Muscle layer of duodenum (tissue), 2 donors: Measurements from ENCODE around the gene ANAPC10.

ENCODE experiments used
- H3K27ac ChIP-seq: one replicate; pipeline ENCODE4 v1.7.0; 2013; ENCODE audit warnings: mild to moderate bottlenecking, low read length
- H3K27me3 ChIP-seq: one replicate; pipeline ENCODE4 v1.7.0; 2013; ENCODE audit warnings: low read depth, mild to moderate bottlenecking, control low read depth, low read length
- H3K36me3 ChIP-seq, 2 donors: one replicate each; pipeline ENCODE4 v1.7.0; 2013; ENCODE audit warnings: low read length in 2 of 2, control low read depth in 1 of 2, mild to moderate bottlenecking in 1 of 2; ENCODE audit not compliant: insufficient read depth in 2 of 2, control insufficient read depth in 1 of 2
- H3K4me1 ChIP-seq, 2 donors: one replicate each; pipeline ENCODE4 v1.7.0; 2013; ENCODE audit warnings: low read length in 2 of 2, mild to moderate bottlenecking in 2 of 2, control low read depth in 1 of 2, moderate library complexity in 1 of 2; ENCODE audit not compliant: insufficient read depth in 2 of 2, control insufficient read depth in 1 of 2
- H3K4me3 ChIP-seq, 2 donors: one replicate each; pipeline ENCODE4 v1.7.0; 2013; ENCODE audit warnings: low read length in 2 of 2, low read depth in 1 of 2, mild to moderate bottlenecking in 1 of 2
- H3K9me3 ChIP-seq, 2 donors: one replicate each; pipeline ENCODE4 v1.7.0; 2013; ENCODE audit warnings: low read length in 2 of 2, control low read depth in 1 of 2, mild to moderate bottlenecking in 1 of 2; ENCODE audit not compliant: control insufficient read depth in 1 of 2
- donor health status: healthy.

ANAPC10 gene

GRCh38 chr4:144955104-144955503, 142.9 kb downstream of the ANAPC10 start:
- Histone ChIP-seq H3K4me1 (no peaks in the 10 kb centered on the region), H3K27me3 (no peaks in the 10 kb centered on the region), H3K4me3 (no peak overlapping the region), H3K9me3 (peaks cover 0 to 26% of the 10 kb centered on the region in 2 donors), H3K27ac (no peak overlapping the region), H3K36me3 (no peaks in the 10 kb centered on the region)

GRCh38 chr4:144954230-144954629, 143.8 kb downstream of the ANAPC10 start:
- Histone ChIP-seq H3K36me3 (no peaks in the 10 kb centered on the region), H3K27ac (no peak overlapping the region), H3K4me3 (peak overlapping the region in 1 of 2 donors; percentile 6), H3K4me1 (no peaks in the 10 kb centered on the region), H3K27me3 (no peaks in the 10 kb centered on the region), H3K9me3 (peaks cover 0 to 26% of the 10 kb centered on the region in 2 donors)

- Histone ChIP-seq H3K4me3 (no peak overlapping the region), H3K4me1 (no peaks in the 10 kb centered on the region), H3K27ac (no peak overlapping the region)
Measured at GRCh38 chr4:144948421-144948820, 149.6 kb downstream of the ANAPC10 start.

GRCh38 chr4:144948009-144948408, 150.0 kb downstream of the ANAPC10 start:
- Histone ChIP-seq H3K9me3 (peaks cover 0 to 11% of the 10 kb centered on the region in 2 donors), H3K27me3 (no peaks in the 10 kb centered on the region), H3K4me3 (no peak overlapping the region), H3K36me3 (no peaks in the 10 kb centered on the region), H3K27ac (no peak overlapping the region), H3K4me1 (no peaks in the 10 kb centered on the region)

More at GRCh38 chr4:144948421-144948820, 149.6 kb downstream of the ANAPC10 start:
- peaks cover 0 to 11% of the 10 kb centered on the region in 2 donors for H3K9me3 ChIP-seq
- H3K27me3 ChIP-seq = no peaks in the 10 kb centered on the region
- H3K36me3 ChIP-seq = no peaks in the 10 kb centered on the region
